Stimulated activated CD4-positive, alpha-beta T cell treated with anti-CD3 and anti-CD28 coated beads, TNF-alpha, amount 100 ng/mL, for 24 hours (primary cell): ENCODE results near the gene SNAP29.
"Not testable (repeated sequence)": the region's sequence is repeated elsewhere in the genome, so short reads cannot be mapped to it uniquely, and the experiment has no call there.

ENCODE experiments used
- DNase-seq, 3 experiments: peaks; one replicate each; pipeline ENCODE4 v3.0.0-alpha.2; 2020; ENCODE audit warnings: low read depth in 3 of 3

SNAP29 gene

GRCh38 chr22:20930435-20930834 lies 71.6 kb downstream of the SNAP29 start:
- DNase-seq, result not testable (repeated sequence)

- DNase-seq, result no peak
These were observed 72.4 kb downstream of the SNAP29 start for GRCh38 chr22:20931126-20931654.

- no peak for DNase-seq
These were observed 75.1 kb downstream of the SNAP29 start for GRCh38 chr22:20933910-20934309.

- DNase-seq, result not testable (repeated sequence)
These were observed 76.2 kb downstream of the SNAP29 start for GRCh38 chr22:20935049-20935448.

- DNase-seq, result not testable (repeated sequence)
These were observed 77.2 kb downstream of the SNAP29 start for GRCh38 chr22:20935780-20936539.

- no peak for DNase-seq
These were observed 78.4 kb downstream of the SNAP29 start for GRCh38 chr22:20937031-20937793.

DNA sequence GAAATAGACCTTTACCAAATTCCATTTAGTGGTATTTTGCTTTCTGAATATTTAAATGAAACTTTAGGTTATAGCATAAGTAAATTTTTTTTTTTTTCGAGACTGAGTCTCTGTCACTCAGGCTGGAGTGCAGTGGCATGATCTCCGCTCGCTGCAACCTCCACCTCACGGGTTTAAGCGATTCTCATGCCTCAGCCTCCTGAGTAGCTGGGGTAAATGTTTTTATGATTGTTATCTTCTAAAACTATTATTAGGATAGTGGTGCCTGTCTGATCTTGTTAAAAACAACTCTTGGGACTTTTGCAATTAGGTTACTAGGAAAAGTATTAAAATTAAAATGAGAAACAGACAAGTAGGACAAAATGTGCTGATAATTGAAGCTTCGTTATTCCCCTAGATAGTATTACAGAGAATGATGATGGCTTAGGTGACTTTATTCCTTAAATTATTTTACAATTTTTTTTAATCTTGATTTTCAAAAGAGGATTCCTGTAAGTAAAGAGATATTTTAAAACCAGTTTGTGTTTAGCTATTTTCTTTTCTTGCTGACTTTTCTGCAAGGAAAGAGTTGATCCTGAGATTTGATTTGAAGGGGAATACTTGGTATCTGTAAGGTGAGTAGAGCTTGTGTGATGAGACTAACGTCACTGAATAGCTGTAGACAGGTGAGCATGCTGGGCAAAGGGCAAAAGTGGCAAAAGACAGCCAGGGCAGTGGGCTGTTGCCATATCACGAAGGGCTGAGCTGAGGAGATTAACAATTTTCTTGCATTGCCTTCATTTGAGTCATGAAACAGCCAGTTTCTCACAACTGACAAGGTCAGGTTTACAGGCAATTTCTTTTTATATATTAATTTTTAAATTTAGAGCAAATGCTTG lies 79.2 kb downstream of the SNAP29 start:
- DNase-seq, result no peak

DNA sequence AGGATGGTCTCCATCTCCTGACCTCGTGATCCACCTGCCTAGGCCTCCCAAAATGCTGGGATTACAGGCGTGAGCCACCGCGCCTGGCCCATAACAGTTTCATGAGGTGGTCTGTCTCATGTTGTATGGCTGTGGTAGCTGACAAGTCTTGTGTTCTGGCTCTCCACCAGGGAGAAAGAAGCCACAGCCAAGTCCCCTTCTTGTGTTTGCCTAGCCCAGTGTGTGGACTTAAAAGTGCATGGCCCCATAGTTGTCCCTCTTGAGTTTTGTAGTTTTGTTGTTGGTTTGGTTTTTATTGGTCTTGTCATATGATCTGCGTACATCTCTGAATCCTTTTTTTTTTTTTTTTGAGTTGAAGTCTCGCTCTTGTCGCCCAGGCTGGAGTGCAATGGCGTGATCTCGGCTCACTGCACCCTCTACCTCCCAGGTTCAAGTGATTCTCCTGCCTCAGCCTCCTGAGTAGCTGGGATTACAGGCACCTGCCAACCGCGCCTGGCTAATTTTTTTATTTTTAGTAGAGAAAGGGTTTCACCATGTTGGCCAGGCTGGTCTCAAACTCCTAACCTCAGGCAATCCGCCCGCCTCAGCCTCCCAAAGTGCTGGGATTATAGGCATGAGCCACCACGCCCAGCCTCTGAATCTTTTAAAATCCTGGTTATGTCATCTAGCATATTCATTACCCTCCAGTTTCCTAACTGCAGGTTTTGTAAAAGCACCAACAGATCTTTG lies 80.8 kb downstream of the SNAP29 start:
- not testable (repeated sequence) for DNase-seq

DNA sequence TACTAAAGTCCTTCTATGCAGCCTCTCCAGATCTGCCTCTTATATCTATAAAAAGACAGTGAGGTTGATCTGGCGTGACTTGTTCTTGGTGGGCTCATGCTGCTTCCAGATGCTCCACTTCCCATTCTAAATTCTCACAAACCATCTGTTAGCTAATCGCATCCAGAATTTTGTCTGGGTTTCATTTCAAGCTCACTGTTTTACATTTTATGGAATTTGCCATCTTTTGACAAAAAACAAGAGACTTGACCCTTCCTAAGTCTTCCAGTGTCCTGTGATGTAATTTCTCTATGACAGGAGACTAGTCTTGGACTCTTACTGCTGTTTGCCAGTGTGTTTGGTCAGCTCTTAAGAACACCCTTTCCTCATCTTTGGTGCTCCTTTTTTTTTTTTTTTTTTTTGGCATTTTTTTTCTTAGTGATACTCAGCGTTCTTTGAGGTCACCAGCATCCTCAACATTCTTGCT lies 81.4 kb downstream of the SNAP29 start:
- no peak for DNase-seq
